Stomach (tissue), 9 donors: ENCODE measurements around the gene PTX3. TPM values are rescaled to one million over a fixed set of nuclear protein-coding genes. Genes with fewer than 3 reads are reported as not detected.

ENCODE experiments used
- DNase-seq, 2 donors: peaks; one replicate each; pipeline versions ENCODE4 v3.0.0 to v3.0.0-alpha.2; 2013 to 2019
- H3K27ac ChIP-seq, 5 donors: fragments of 200-600 bp in 4 of 5; sonication (generic) in 4 of 5; one replicate each; pipeline ENCODE4 v1.5.1; 2013 to 2019; ENCODE audit warnings: mild to moderate bottlenecking in 1 of 5, moderate library complexity in 1 of 5
- H3K27me3 ChIP-seq, 3 donors: fragments of 200-600 bp; sonication (generic); one replicate each; pipeline ENCODE4 v1.5.1; 2017 to 2019; ENCODE audit warnings: mixed run types in 1 of 3
- H3K36me3 ChIP-seq, 4 donors: fragments of 200-600 bp; sonication (generic); 1 replicate in 3 of 4; 2 replicates in 1 of 4; pipeline ENCODE4 v1.5.1; 2016 to 2019
- H3K4me1 ChIP-seq, 4 donors: fragments of 200-600 bp; sonication (generic); one replicate each; pipeline ENCODE4 v1.5.1; 2016 to 2019
- H3K4me3 ChIP-seq, 4 donors: fragments of 200-600 bp; sonication (generic) in 3 of 4; one replicate each; pipeline ENCODE4 v1.5.1; 2016 to 2019; ENCODE audit warnings: mild to moderate bottlenecking in 1 of 4
- H3K9me3 ChIP-seq, 4 donors: fragments of 200-600 bp; sonication (generic); one replicate each; pipeline ENCODE4 v1.5.1; 2016 to 2019
- EP300 ChIP-seq: sonication (generic); formaldehyde crosslinking; IDR thresholded peaks from one replicate; pipeline ENCODE4 v1.6.1; 2017; ENCODE audit warnings: antibody characterized with exemption
- POLR2A ChIP-seq, 4 donors: fragments of 450-650 bp; IDR thresholded peaks; one replicate each; pipeline ENCODE4 v1.6.1; 2016; ENCODE audit warnings: antibody characterized with exemption in 4 of 4, control low read depth in 2 of 4, mild to moderate bottlenecking in 1 of 4, moderate library complexity in 1 of 4
- POLR2AphosphoS5 ChIP-seq, 3 donors: sonication (generic); formaldehyde crosslinking; IDR thresholded peaks; one replicate each; pipeline ENCODE4 v1.6.1; 2016; ENCODE audit warnings: antibody characterized with exemption in 3 of 3
- WGBS, 5 donors: extraction: QIAGEN DNeasy Blood & Tissue Kit in 3 of 5; methylation state at CpG; one replicate each; pipeline versions ENCODE4 v1.1.5 to v1.1.7; 2013 to 2018; 5-methylcytosine and 5-hydroxymethylcytosine counted together
- intact Hi-C: fragments of 100-400 bp; cut with DNase I; formaldehyde crosslinking; loops from one replicate; pipeline ENCODE4 v1.15.1; 2023; ENCODE audit warnings: low total_unique reads
- polyA plus RNA-seq, 3 donors: library from polyadenylated mRNA; stranded (reverse); fragments of 200-250 nt; gene quantifications; one replicate each; pipeline ENCODE4 v1.2.3, GENCODE V29; 2013
- total RNA-seq, 5 donors: library from RNA; depleted of rRNA; stranded (reverse); fragments of >200 nt; gene quantifications; one replicate each; pipeline versions ENCODE4 v1.1.0 to v1.2.3, GENCODE V29; 2014 to 2016
- TF ChIP-seq, protein P1 (sequence below), 7 experiments: fragments of 450-650 bp in 4 of 7; fragments of 200-600 bp in 3 of 7; sonication (generic) in 3 of 7; IDR thresholded peaks; one replicate each; pipeline ENCODE4 v1.5.1; 2016 to 2019; ENCODE audit warnings: antibody characterized with exemption in 7 of 7, control low read depth in 2 of 7, mild to moderate bottlenecking in 1 of 7
- donor health status: healthy with polysubstance abuse.
- donor health status: Bipolar disorder and iron deficiency.
- donor health status: healthy.

PTX3 gene
- total and polyA plus RNA-seq, 8 donors: 0.45 to 25.7 (median 4.6) TPM

DNA sequence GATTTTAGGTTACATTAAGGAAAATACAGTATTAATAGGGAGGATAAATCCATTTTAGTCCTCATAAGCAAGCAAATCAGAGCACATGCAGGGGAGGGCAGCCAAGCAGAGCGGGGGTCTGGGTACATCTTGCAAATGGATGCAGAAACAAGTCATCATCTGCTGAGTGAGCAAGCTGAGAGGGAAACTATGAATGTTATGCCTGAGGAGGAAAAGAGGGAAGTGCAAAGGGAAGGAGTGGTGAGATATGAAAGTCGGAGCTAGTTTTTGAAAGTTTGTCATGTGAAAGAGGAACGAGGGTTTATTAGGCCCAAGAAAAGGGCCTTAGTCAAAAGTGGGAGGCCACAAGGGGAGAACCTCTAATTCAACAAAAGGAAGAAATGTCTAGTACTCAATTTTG lies 15.4 kb downstream of the PTX3 start:
- intact Hi-C loops: no loop called here
- H3K27ac ChIP-seq: no peak overlapping the region
- H3K27me3 ChIP-seq: no peaks in the 10 kb centered on the region
- TF ChIP-seq EP300: no peak
- TF ChIP-seq, protein P1, sequence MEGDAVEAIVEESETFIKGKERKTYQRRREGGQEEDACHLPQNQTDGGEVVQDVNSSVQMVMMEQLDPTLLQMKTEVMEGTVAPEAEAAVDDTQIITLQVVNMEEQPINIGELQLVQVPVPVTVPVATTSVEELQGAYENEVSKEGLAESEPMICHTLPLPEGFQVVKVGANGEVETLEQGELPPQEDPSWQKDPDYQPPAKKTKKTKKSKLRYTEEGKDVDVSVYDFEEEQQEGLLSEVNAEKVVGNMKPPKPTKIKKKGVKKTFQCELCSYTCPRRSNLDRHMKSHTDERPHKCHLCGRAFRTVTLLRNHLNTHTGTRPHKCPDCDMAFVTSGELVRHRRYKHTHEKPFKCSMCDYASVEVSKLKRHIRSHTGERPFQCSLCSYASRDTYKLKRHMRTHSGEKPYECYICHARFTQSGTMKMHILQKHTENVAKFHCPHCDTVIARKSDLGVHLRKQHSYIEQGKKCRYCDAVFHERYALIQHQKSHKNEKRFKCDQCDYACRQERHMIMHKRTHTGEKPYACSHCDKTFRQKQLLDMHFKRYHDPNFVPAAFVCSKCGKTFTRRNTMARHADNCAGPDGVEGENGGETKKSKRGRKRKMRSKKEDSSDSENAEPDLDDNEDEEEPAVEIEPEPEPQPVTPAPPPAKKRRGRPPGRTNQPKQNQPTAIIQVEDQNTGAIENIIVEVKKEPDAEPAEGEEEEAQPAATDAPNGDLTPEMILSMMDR (IDR thresholded peaks at IDR 0.05): no peak
- no peak for TF ChIP-seq POLR2AphosphoS5 (IDR thresholded peaks at IDR 0.05)
- TF ChIP-seq POLR2A (IDR thresholded peaks at IDR 0.05): no peak
- no peaks in the 10 kb centered on the region for H3K9me3 ChIP-seq
- DNase-seq: no peak
- H3K36me3 ChIP-seq: no peaks in the 10 kb centered on the region
- 63 to 79% (median 77%) methylated on average over 3 of the region's 3 CpGs for WGBS, 5 donors
- H3K4me3 ChIP-seq: no peak overlapping the region
- H3K4me1 ChIP-seq: no peaks in the 10 kb centered on the region

DNA sequence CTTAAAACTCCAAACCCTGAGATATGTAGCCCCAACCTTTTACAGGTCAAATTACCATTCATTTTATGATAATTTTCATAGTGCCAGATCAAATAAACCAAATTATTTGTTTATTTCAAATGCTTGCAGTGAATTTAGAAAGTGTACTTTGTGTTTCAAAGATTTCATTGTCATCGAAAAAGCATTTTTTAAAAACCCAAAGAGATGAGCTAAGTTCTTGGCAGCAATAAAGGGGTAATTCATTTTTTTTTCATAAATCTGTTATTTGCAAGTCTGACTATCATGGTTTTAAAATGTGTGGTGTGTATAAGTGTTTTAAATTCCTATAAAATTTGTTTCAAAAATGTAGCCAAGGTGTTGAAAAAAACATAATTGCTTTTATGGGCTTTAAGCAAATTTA lies 17.2 kb downstream of the PTX3 start:
- H3K36me3 ChIP-seq: no peaks in the 10 kb centered on the region
- no peak for DNase-seq
- no peaks in the 10 kb centered on the region for H3K4me1 ChIP-seq
- 69 to 96% (median 81%) methylated on average over 1 of the region's 1 CpG for WGBS, 5 donors
- H3K9me3 ChIP-seq: no peaks in the 10 kb centered on the region
- no peak overlapping the region for H3K4me3 ChIP-seq
- no peaks in the 10 kb centered on the region for H3K27me3 ChIP-seq
- intact Hi-C loops: no loop called here
- TF ChIP-seq, protein P1 (IDR thresholded peaks at IDR 0.05): no peak
- TF ChIP-seq POLR2AphosphoS5 (IDR thresholded peaks at IDR 0.05) (no peak), POLR2A (IDR thresholded peaks at IDR 0.05) (no peak), EP300 (no peak)
- H3K27ac ChIP-seq: no peak overlapping the region

DNA sequence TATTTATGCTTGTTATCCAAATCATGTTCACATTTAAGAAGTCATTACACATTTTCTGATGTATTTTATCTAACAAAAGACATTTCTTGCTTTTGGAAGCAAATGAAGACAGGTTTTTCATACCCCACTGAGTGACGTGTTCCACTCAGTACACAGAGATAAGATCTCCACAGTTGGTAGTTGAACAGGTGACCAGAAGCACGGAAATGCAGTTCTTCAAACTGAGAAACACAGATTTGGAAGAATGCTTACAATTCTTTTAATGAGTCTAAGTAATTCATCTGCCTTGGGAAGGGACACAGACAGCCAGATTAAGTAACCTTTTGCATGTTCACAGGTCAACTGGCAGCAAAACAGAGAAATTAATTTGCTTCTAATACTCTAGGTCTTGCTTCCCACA lies 23.1 kb downstream of the PTX3 start:
- Histone ChIP-seq H3K27ac (no peak overlapping the region), H3K36me3 (no peaks in the 10 kb centered on the region), H3K9me3 (no peaks in the 10 kb centered on the region), H3K4me1 (no peaks in the 10 kb centered on the region), H3K4me3 (no peak overlapping the region), H3K27me3 (no peaks in the 10 kb centered on the region)
- no peak for DNase-seq
- intact Hi-C loops: no loop called here
- no peak for TF ChIP-seq EP300
- TF ChIP-seq, protein P1 (IDR thresholded peaks at IDR 0.05): no peak
- no peak for TF ChIP-seq POLR2A (IDR thresholded peaks at IDR 0.05)
- TF ChIP-seq POLR2AphosphoS5 (IDR thresholded peaks at IDR 0.05): no peak
- WGBS, 5 donors: 53 to 71% (median 69%) methylated on average over 2 of the region's 2 CpGs

DNA sequence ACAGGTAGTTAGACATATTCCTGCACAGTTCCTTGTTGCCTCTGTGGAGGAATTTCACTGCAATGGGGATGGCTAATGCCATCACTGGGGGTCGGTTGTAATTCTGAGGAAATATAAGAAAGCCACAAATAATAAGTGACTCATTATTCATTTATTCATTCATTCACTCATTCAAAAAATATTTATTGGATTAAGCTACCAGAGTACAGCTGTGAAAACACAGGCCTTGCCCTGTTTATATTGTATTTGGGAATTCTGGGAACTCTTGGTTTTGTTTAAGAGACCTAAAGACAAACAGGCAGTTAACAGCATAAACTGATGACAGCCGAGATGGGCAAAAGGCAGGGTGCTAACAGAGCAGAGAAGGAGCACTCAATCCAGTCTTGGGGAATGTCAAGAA lies 23.6 kb downstream of the PTX3 start:
- H3K36me3 ChIP-seq: no peaks in the 10 kb centered on the region
- H3K27ac ChIP-seq: no peak overlapping the region
- DNase-seq: no peak
- TF ChIP-seq POLR2A (IDR thresholded peaks at IDR 0.05): no peak
- no peak for TF ChIP-seq EP300
- TF ChIP-seq, protein P1 (IDR thresholded peaks at IDR 0.05): no peak
- TF ChIP-seq POLR2AphosphoS5 (IDR thresholded peaks at IDR 0.05): no peak
- no peak overlapping the region for H3K4me3 ChIP-seq
- H3K27me3 ChIP-seq: no peaks in the 10 kb centered on the region
- no peaks in the 10 kb centered on the region for H3K4me1 ChIP-seq
- 50 to 68% (median 60%) methylated on average over 2 of the region's 2 CpGs for WGBS, 5 donors
- H3K9me3 ChIP-seq: no peaks in the 10 kb centered on the region
- intact Hi-C loops: no loop called here
